GM18498 (cell line): ENCODE results near the gene MRM2.
"Not testable (repeated sequence)": the region's sequence is repeated elsewhere in the genome, so short reads cannot be mapped to it uniquely, and the experiment has no call there.

Experiments
- ATAC-seq: cut with Tn5 transposase; IDR thresholded peaks from one replicate; pipeline ENCODE4 v1.9.1; 2021; ENCODE audit warnings: mild to moderate bottlenecking, moderate library complexity; ENCODE audit not compliant: unreplicated experiment

MRM2 gene

DNA sequence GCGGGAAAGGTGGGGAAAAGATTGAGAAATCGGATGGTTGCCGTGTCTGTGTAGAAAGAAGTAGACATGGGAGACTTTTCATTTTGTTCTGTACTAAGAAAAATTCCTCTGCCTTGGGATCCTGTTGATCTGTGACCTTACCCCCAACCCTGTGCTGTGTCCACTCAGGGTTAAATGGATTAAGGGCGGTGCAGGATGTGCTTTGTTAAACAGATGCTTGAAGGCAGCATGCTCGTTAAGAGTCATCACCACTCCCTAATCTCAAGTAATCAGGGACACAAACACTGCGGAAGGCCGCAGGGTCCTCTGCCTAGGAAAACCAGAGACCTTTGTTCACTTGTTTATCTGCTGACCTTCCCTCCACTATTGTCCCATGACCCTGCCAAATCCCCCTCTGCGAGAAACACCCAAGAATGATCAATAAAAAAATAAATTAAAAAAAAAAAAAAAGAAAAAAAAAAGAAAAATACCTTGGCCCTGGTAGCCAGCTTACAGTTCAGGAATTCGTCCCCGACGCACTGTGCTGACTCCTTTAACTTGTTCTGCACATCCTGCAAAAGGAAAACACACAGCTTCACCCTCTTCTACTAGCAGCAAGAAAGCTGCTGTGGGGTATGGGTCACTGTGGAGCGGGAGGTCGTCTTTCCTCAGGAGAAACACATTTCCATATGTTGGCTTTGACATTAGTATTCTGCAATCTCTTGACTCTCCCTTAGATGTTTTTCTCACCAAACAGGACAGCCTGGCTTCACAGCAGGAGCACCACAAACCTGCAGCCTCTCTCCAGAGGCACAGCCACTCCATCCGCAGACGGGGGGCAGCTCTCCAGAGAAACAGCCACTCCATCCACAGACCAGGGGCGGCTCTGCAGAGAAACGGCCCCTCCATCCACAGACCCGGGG lies 27.3 kb upstream of the MRM2 start:
- not testable (repeated sequence) for ATAC-seq

DNA sequence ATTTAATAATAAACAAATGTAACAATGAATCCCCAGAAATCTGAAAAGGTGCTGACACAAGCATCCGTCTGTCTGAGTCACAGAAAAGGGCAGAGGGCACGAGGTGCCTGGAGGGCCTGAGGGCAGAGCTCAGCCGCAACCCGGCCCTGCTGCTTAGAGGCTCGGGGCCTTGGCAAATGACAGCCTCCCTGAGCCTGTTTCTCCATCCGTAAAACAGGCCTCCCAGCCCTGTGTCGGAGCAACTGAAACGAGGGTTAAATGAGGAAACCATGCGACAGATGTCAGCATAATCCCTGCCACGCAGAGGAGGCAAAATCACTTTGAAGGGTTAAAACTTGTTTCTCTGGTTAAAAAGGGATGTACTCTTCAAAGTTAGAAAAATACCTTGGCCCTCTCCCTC lies 24.9 kb upstream of the MRM2 start:
- no peak for ATAC-seq

DNA sequence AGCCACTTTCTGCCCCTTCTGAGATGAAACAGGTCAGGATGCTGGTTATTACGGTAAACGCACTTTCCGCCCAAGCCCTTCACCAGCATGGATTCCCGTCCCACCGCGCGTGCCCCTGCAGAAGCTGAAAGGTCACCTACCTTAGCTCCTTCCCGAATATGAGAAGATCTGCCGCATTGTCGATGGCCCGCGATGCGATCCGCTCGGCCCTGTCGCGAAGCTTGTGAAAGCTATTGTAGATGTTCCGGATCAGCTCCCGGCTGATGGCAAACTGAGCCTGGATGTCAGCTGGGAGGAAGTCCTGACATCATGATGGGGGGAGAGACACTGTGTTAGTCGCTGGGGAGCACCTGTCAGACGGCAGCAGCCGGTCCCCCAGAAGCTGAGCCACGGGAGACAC lies 22.2 kb upstream of the MRM2 start:
- no peak for ATAC-seq

DNA sequence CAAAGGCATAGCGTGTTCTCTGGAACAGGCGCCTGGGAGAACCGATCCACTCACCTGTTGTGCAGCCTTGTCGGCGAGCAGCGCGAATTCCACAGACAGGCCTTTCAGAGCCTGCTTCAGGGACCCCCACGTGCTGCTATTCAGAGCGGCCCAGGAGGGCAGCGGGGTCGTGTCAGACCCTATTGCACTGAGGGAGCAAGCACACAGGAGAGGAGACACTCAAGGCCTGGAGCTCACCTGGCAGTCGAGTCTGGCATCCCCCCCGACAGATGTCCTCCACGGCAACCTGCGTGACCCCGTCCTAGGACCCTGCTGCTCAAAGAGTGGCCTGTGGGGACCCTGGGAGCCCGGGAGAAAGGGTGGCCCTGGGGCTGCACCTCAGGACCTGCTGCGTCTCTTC lies 21.2 kb upstream of the MRM2 start:
- ATAC-seq: no peak

DNA sequence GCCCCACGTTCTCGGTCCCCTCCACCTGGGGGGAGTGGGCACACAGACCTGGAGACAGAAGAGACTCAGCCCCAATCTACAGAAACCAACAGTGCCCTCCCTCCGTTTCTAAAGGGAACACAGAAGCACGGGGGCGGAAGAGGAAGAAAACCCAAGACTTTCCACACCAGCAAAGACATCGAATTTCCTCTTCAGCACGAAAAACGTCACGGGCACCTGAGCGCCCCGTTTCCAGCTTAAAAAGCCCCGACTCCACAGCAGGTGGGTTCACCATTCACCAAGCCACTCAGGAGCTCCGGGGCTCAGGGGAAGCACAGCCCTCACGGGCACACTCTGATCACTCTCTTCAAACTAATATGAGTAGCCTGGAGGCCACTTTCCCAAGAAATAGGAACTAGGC lies 19.6 kb upstream of the MRM2 start:
- ATAC-seq: no peak

DNA sequence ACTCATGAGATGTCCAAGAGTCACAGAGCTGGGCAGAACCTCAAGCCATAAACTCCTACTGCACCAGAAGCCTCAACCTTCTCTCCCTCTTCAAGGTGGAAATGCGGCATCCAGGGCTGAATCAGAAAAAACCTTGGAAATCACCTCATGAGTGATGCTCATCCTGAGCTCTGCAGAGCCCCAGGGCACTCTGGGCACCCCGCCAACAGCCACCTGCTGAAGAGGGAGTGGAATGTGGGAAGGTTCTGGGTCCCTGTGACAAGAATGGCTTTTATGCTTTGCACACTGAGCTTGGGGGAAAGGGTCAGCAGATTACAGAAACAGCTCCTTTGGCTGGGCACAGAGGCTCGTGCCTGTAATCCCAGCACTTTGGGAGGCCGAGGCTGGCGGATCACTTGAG lies 18.8 kb upstream of the MRM2 start:
- ATAC-seq: no peak

DNA sequence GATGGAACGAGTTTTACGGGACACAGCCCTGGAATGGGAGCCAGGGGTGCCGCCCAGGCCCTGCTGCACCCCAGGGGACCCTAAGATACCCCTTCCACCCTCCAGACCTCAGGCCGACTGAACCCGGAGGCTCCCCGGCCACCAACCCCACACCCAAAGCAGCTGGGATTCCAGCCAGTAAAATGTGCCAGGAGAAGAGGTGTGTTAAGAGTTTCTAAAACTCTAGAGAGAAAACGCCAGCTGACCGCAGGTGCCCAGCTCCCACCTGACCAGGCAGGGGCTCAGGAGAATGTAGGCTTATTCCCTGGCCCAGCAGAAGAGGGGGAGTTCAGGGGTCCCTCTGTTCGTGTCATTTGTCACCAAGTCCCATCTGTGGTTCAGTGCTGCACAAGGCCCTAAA lies 17.5 kb upstream of the MRM2 start:
- ATAC-seq: no peak

DNA sequence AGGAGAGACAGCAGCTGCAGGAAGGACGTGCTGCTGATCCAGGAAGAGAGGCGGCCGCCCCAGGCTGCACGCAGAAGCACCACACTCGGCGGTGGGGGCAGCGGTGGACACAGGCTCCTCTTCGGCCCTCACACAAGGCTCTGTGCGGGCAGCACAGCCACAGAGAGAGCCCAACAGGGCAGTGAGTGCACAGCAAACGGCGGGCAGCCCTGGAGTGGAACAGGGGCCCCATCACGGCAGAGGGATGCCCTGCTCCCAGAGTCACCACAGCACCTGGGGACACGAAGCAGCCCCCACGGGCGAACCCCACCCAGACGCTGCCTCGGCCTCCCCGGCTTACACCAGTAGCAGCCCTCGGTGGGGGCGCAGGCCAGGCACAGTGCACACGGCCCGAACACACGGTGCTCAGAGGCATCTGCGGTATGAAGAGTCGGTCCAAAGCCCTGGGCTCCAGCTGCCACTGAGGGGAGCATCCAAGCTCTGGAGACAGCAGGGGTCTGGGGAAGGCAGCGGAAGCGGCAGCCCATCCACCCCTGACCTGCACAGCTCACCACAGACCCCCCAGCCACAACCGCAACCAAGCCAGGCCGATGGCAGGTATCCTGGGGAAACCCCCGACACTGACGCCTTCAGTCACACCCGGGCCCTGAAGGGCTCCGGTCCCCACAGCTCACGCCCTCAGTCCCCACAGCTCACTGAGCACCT lies 16.8 kb upstream of the MRM2 start:
- peak; percentile 68 for ATAC-seq

DNA sequence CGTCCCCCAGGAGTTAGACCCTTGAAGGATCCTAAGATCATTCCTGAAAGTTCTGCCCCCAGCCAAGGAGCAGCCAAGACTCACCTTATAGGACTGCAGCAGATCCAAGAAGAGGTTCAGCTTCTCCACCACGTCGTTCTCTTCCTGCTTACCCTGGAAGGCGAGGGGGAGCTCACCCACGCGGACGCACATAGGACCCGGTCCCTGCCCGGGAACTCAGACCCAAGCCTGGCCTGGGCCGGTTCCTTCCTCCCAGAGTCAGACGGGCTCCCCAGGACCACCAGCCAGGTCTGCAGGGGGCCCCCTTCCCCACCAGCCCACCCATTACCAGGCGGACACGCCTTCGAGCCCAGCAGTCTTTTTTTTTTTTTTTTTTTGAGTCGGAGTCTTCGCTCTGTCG lies 15.6 kb upstream of the MRM2 start:
- ATAC-seq: no peak

DNA sequence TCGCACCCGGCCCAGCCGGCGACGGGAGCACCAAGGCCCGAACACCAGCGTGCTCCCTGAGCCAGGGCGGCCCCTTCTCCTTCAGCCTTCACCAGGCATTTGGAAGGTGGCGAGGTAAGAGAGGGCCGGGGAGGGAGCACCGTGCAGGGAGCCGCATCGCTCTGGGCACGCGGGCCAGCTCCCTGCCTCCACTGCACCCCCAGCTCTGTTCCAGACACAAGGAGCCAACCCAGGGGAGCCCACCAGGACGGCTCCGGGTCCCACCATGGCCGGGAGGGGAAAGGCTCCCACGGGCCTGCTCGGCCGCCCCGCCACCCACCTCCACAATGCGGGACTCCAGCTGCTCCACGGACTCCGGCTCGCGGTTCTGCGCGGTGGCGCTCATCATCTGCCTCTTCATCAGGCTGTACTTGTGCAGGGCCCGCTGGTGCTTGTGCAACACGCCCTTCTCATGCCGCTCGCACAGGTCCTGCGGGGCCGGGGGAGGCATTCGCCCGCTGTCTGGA lies 15.1 kb upstream of the MRM2 start:
- ATAC-seq: no peak

DNA sequence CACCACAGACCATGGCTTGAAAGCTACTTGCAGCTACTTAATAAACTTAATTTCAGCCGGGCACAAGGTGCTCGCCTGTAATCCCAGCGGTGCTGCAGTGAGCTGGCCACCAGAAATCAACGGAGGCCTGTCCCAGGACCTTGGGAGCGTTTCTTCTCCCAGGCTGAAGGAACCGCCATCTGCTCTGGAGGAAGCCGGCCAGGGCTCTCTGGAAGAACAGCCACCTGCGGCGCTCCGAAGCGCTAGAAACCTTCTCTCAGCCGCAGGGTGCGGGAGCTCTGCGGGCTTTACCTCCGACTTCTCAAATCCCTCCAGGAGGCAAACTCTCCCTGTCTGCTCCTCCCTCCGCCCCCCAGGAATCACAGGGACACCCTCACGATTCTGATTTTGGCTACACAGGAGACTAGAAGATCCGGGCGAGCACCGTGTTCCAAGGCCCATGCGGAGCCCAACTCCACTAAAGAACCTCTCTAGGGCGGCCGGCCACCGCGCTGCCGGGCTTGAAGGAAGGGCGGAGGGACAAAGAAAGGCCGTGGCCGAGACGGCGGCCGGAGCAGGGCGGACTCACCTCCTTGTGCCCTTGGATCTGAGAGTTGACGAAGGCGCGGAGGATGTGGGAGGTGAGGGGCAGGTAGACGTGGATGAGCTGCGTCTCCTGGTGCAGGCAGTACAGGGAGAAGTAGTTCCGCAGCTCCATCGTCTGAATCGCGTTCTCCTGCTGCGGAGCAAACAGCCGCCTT lies 14.5 kb upstream of the MRM2 start:
- ATAC-seq: no peak

DNA sequence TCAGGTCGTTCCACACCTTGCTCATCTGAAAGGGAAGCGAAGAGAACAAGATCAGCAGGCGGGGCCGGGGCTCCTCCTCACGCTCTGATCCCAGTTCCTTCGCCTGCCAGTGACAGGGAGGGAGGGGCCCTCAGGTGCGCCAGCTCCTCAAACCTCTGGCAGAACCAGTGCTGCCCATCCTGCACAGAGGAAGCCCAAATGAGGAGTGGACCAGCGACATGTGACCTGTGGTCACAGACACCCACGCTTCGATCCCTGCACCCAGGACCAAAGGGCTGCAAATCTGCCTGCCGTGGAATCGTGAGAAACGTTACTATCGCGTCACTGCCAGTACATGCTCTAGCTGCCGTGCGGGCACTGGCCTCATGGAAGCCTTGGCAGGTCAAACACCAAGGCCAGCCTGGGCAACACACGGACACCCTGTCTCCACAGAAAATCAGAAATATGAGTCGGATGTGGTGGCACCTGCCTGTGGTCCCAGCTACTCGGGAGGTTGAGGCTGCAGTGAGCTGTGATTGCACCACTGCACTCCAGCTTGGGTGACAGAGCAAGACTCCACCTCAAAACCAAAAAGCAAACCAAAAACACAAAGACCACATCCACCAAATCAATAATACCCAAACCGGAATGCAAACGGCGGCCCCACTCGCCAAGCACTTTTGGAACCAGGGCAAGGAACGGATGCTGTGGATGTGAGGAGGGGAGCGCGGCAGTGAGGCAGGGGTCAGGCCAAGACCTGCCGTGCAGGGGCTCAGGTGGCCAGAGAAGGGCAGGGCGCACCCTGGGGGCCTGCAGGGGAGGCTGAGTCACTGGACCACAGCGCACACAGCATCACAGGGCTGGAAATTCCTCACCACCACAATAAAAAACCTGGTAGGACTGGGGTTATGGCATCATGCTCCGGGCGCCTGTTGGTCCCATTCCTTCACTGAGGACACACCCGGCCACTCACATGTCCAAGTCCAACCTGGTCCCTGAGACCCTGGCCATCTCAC lies 13.4 kb upstream of the MRM2 start:
- ATAC-seq: no peak

DNA sequence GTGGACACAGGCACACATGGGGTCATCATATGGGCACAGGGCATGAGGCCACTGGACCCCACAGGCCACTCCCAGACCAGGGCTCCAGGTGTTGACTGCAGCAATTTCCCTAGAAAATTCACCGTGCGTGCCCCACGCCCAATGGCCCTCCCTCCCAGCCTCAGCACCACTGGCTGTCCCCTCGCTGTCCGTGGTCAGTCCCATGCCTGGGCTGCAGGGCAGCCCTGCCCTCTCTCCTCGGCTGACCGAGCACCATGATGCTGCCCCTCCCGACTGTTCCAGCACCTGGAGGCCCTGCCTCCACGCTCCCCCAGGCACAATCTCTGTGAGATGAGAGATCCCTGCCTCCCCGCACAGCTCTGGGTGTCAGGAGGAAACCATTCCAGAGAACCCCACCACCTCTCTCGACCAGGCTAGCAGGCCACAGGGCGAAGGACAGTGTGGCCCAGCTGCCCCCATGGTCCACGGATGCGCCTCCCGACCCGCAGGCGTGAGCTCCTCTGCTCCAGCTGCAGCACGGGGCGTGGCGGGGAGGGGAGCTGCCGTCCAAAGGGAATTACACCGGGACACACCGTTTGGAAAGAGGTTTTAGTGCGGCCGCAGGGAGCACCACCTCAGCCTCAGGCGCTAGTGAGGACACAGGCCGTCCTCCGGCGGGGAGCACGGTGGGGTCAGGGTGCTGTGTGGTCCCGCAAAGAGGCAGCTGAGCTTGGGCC lies 12.6 kb upstream of the MRM2 start:
- ATAC-seq: no peak

DNA sequence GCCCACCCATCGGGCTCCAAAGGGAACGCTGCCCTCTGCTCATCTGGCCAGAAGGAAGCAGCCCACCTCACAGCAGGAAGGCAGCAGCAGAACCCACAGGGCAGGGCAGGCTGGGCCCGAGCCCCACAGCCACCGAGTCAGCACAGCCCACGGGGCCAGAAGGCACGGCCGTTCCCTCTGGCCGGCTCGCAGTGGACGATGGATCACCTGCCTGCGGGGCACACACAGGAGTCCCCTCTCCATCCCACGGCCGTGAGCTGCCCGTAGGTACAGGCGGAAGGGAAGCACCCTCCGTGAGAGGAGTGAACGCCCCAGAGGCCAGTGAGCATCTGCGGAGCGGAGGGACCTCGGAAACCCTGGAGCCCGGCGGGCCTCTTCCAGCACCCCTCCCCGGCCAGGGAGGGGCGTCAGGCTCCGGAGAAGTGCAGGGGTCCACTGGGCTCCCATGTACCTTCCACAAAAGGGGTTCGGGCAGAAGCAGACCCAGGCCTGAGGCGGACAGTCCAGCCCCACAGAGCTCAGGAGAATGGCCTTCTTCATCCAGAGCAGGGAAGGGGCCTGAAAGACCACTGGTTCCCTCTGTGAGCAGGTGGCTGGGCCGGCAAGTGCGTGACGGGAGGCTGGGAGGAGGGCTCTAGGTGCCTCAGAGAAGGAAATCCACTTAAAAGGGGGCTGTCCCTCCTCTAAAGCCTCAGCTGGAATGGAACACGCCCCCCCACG lies 11.7 kb upstream of the MRM2 start:
- no peak for ATAC-seq

DNA sequence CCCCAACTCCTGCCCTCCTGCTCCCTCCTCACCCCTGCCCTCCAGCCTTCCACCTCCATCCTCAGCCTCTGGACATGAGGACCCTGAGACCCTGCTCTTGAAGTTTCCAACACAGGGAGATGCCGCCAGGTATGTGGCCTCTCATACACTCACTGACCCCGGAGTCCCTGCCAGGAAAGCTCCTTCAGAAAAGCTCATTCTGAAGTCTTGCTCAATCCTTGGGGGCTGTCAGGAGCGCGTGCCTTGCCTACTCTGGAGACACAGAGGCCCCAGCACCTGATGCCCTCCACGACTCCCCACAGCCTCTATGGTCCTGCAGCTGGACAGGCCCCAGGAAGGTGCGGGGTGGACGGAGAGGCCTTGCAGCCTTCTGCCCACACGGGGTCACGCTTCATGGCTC lies 11.0 kb upstream of the MRM2 start:
- ATAC-seq: no peak

DNA sequence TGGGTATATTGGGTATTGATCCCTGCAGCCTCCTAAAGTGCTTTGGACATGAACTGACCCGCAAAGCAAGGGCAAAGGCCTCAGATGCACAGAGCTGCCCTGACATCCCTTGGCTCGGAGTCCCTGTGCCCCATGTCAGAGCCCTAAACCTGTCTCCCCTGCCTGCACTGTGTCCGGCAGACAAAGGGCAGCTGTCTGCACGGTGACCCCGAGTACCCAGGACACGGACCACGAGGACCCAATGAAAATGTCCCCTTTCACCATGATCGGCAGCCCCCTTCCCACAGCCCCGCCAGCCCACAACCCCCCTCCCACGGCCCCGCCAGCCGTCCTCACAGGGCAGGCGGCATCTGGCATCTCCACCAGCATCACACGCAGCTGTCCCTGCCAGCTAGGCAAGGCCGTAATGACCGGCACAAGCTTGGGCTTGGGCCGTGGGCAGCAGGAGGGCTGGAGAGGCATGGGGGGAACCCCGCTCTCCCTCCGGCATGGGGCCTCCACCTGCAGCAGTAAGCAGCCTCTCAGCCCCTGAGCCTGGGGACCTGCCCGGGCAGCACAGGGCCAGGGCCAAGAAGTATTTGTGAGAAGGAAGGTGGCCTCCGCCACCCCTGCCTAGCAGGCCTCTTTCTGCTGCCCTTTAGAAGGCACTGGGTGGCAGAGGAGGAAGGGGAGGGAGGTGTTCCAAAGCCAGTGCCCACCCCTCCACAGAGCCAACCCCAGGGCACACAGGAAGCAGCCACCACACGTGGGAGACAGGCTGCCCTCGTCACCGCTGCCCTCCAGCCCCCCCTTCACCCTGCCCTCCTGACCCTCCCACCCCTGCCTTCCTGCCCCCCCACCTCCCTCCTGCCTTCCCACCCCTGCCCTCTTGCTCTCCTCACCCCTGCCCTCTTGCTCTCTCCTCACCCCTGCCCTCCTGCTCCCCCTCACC lies 10.1 kb upstream of the MRM2 start:
- ATAC-seq: no peak

DNA sequence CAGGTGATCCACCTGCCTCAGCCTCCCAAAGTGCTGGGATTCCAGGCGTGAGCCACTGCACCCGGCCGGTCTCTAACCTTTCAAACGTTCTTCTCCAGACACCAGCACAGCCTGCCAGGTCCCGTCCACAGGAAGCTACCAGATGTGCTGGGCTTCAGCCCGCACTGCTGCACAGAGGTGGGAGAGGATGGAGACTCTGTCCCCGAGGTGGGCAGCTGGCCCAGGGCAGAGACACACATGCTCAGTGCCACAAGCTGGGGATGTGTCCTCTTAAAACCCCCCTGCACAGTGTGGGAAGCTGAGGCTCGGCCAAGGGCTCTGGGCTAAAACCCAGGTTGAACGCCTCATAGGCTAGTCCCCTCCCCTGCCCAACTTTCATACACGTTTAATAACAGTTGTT lies 9.4 kb upstream of the MRM2 start:
- ATAC-seq: no peak

DNA sequence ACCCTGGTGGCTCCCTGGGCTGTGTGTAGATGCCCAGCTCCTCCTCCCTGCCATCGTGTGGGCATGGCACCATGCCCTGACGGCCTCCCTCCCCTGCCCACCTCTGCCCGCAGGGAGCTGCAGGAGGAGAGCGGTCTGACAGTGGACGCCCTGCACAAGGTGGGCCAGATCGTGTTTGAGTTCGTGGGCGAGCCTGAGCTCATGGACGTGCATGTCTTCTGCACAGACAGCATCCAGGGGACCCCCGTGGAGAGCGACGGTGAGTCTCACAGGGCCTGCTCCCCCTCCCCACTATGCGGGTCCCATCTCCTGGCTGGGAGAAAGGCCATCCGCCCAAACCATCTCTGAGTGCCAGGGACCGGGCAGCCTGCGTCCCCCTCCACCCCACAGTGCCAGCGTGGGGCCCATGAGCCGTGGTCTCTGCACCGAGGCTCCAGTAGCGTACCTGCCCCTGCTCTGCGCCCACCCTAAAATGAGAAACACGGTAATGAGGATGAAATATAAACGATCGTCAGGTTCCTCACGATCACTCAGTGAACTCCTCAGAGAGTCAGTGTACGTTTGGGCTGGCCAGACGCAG lies 7.8 kb upstream of the MRM2 start:
- no peak for ATAC-seq
